SK-N-SH (cell line): ENCODE results near the gene LTBP2. TPM values are rescaled to one million over a fixed set of nuclear protein-coding genes. Genes with fewer than 3 reads are reported as not detected.

Experiments used
- CTCF ChIA-PET: fragments of 300-600, 350-600 bp; formaldehyde crosslinking; extraction: SDS; loops from one replicate; lab custom pipeline; 2021; lab: Yijun Ruan, JAX
- POLR2A ChIA-PET: fragments of 350-600 bp; sonication (Branson Sonifier 250); formaldehyde crosslinking; extraction: SDS; loops from one replicate; lab custom pipeline; 2020; ENCODE audit warnings: antibody characterized with exemption, inconsistent platforms; lab: Yijun Ruan, JAX
- DNase-seq: peaks from one replicate; pipeline ENCODE4 v3.0.0; 2012
- H2AFZ ChIP-seq: fragments of 200-600 bp; sonication (generic); 2 replicates; pipeline ENCODE4 v1.8.1; 2016; ENCODE audit warnings: antibody characterized with exemption, mild to moderate bottlenecking, low read depth
- H3F3A ChIP-seq: fragments of 200-600 bp; sonication (generic); replicated peaks from 2 replicates; pipeline ENCODE3; 2016; ENCODE audit warnings: antibody characterized with exemption, mild to moderate bottlenecking; ENCODE audit not compliant: insufficient read depth
- H3K27ac ChIP-seq, 2 experiments: fragments of 200-500 bp in 1 of 2; fragments of 200-600 bp in 1 of 2; sonication (Bioruptor generic) in 1 of 2; sonication (generic), shearing (Covaris generic) in 1 of 2; 2 replicates each; pipeline versions ENCODE4 v1.5.1 to v1.6.1; 2014 to 2016; ENCODE audit warnings: low read depth in 2 of 2, inconsistent platforms in 1 of 2, low read length in 1 of 2, mild to moderate bottlenecking in 1 of 2, mixed read lengths in 1 of 2
- H3K27me3 ChIP-seq: fragments of 200-600 bp; sonication (generic), shearing (Covaris generic); 2 replicates; pipeline ENCODE4 v1.6.1; 2016; ENCODE audit warnings: mixed run types; ENCODE audit not compliant: insufficient read depth
- H3K36me3 ChIP-seq, 2 experiments: fragments of 200-500 bp in 1 of 2; fragments of 200-600 bp in 1 of 2; sonication (Bioruptor generic) in 1 of 2; sonication (generic) in 1 of 2; replicated peaks in 1 of 2; 2 replicates each; pipeline versions ENCODE3 to v1.5.1; 2014 to 2016; ENCODE audit warnings: low read length in 1 of 2, mild to moderate bottlenecking in 1 of 2; ENCODE audit not compliant: insufficient read depth in 2 of 2, control insufficient read depth in 1 of 2
- H3K4me1 ChIP-seq, 2 experiments: fragments of 200-500 bp in 1 of 2; fragments of 200-600 bp in 1 of 2; sonication (Bioruptor generic) in 1 of 2; sonication (generic), shearing (Covaris generic) in 1 of 2; 2 replicates each; pipeline versions ENCODE4 v1.5.1 to v1.6.1; 2014 to 2016; ENCODE audit warnings: low read depth in 1 of 2, low read length in 1 of 2, mixed run types in 1 of 2; ENCODE audit not compliant: insufficient read depth in 2 of 2, control insufficient read depth in 1 of 2
- H3K4me2 ChIP-seq: fragments of 200-600 bp; sonication (generic), shearing (Covaris generic); 2 replicates; pipeline ENCODE4 v1.6.1; 2017; ENCODE audit warnings: mixed run types
- H3K4me3 ChIP-seq, 2 experiments: fragments of 200-500 bp in 1 of 2; fragments of 200-600 bp in 1 of 2; sonication (Bioruptor generic) in 1 of 2; sonication (generic), shearing (Covaris generic) in 1 of 2; 2 replicates each; pipeline versions ENCODE4 v1.5.1 to v1.8.1; 2014 to 2016; ENCODE audit warnings: low read depth in 2 of 2, inconsistent platforms in 1 of 2, low read length in 1 of 2, mild to moderate bottlenecking in 1 of 2, mixed read lengths in 1 of 2, moderate library complexity in 1 of 2
- H3K79me2 ChIP-seq: fragments of 200-600 bp; sonication (generic); 2 replicates; pipeline ENCODE4 v1.8.1; 2017; ENCODE audit warnings: mild to moderate bottlenecking; ENCODE audit not compliant: insufficient read depth
- H3K9ac ChIP-seq: fragments of 200-600 bp; sonication (generic); 2 replicates; pipeline ENCODE4 v1.6.1; 2017; ENCODE audit warnings: mixed run types
- H3K9me2 ChIP-seq: fragments of 200-600 bp; sonication (generic); 2 replicates; pipeline ENCODE4 v1.6.1; 2017; ENCODE audit warnings: mixed run types
- H3K9me3 ChIP-seq: fragments of 200-600 bp; sonication (generic); 2 replicates; pipeline ENCODE4 v1.6.1; 2017; ENCODE audit warnings: mixed run types, mild to moderate bottlenecking, moderate library complexity
- H4K20me1 ChIP-seq: fragments of 200-600 bp; sonication (generic); 2 replicates; pipeline ENCODE4 v1.6.1; 2017; ENCODE audit warnings: mild to moderate bottlenecking, mixed run types; ENCODE audit not compliant: insufficient read depth
- CHD2 ChIP-seq: fragments of 150-350 bp; IDR thresholded peaks from 2 replicates; pipeline ENCODE4 v1.6.1; 2018; ENCODE audit warnings: low read length; ENCODE audit not compliant: partially characterized antibody
- EP300 ChIP-seq, 2 experiments: IDR thresholded peaks; 2 replicates each; pipeline versions ENCODE4 v1.4.0 to v1.6.1; 2012; ENCODE audit warnings: borderline replicate concordance in 1 of 2, low read depth in 1 of 2, low read length in 1 of 2
- GABPA ChIP-seq: IDR thresholded peaks from 2 replicates; pipeline ENCODE4 v1.4.0; 2012; ENCODE audit warnings: low read depth, mild to moderate bottlenecking
- MXI1 ChIP-seq: IDR thresholded peaks from 2 replicates; pipeline ENCODE4 v1.6.1; 2012; ENCODE audit warnings: mild to moderate bottlenecking, low read depth, low read length, improper control_type of control experiment
- POLR2AphosphoS5 ChIP-seq: IDR thresholded peaks from 2 replicates; pipeline ENCODE4 v1.6.1; 2012; ENCODE audit warnings: low read depth, low read length
- SMC3 ChIP-seq: IDR thresholded peaks from 2 replicates; pipeline ENCODE4 v1.6.1; 2012; ENCODE audit warnings: low read depth, low read length, improper control_type of control experiment
- TCF12 ChIP-seq: IDR thresholded peaks from 2 replicates; pipeline ENCODE4 v1.4.0; 2012
- TEAD4 ChIP-seq: IDR thresholded peaks from 2 replicates; pipeline ENCODE4 v1.4.0; 2012; ENCODE audit warnings: mild to moderate bottlenecking, borderline replicate concordance; ENCODE audit not compliant: insufficient read depth
- USF1 ChIP-seq: IDR thresholded peaks from 2 replicates; pipeline ENCODE4 v1.4.0; 2012; ENCODE audit warnings: low read depth, borderline replicate concordance
- WGBS: methylation state at CpG from one replicate; pipeline ENCODE4 v1.1.6; 2017; ENCODE audit warnings: low lambda C conversion rate; 5-methylcytosine and 5-hydroxymethylcytosine counted together
- polyA plus RNA-seq, 3 experiments: library from polyadenylated mRNA; depleted of rRNA; stranded (reverse); fragments of >200 nt; gene quantifications; 2 replicates each; pipeline ENCODE4 v1.2.3, GENCODE V29; 2012

The LTBP2 gene
- polyA plus RNA-seq, 1 of the 3 experiments (the other 2 are of a cell fraction), result 58.8 TPM

- ChIA-PET POLR2A (interaction anchor here (0.6 kb wide), 1 partner anchor 43 kb away, joined by 4 read pairs; no protein-coding TSS in a partner anchor), CTCF (interaction anchor here (0.6 to 8.0 kb wide), 7 partner anchors 10 to 226 kb away, joined by 3 to 64 read pairs (median 4); partner anchors contain the start of gene LTBP2)
- H3K4me1 ChIP-seq, result peaks cover 0 to 43% of the 10 kb centered on the region in 2 experiments; a peak in 2 of 4 replicates
- H3K9ac ChIP-seq, result no peak overlapping the region
- no peak overlapping the region for H3K27ac ChIP-seq
- DNase-seq, result no peak
- no peaks in the 10 kb centered on the region for H4K20me1 ChIP-seq
- H3K9me2 ChIP-seq, result no peaks in the 10 kb centered on the region
- no peak overlapping the region for H3K4me2 ChIP-seq
- no peaks in the 10 kb centered on the region for H3F3A ChIP-seq
- H3K9me3 ChIP-seq, result no peaks in the 10 kb centered on the region
- WGBS, result 100% methylated on average over 1 of the region's 1 CpG
- H3K4me3 ChIP-seq, result no peak overlapping the region
- no peak for TF ChIP-seq TEAD4
- peak; percentile 12; the same call in 1 of the 2 replicates for TF ChIP-seq TCF12
- no peaks in the 10 kb centered on the region for H3K36me3 ChIP-seq
- no peaks in the 10 kb centered on the region for H3K27me3 ChIP-seq
- H2AFZ ChIP-seq, result no peak overlapping the region
- no peaks in the 10 kb centered on the region for H3K79me2 ChIP-seq
These were observed 22.4 kb upstream of the LTBP2 start for GRCh38 chr14:74634481-74634880.

DNA sequence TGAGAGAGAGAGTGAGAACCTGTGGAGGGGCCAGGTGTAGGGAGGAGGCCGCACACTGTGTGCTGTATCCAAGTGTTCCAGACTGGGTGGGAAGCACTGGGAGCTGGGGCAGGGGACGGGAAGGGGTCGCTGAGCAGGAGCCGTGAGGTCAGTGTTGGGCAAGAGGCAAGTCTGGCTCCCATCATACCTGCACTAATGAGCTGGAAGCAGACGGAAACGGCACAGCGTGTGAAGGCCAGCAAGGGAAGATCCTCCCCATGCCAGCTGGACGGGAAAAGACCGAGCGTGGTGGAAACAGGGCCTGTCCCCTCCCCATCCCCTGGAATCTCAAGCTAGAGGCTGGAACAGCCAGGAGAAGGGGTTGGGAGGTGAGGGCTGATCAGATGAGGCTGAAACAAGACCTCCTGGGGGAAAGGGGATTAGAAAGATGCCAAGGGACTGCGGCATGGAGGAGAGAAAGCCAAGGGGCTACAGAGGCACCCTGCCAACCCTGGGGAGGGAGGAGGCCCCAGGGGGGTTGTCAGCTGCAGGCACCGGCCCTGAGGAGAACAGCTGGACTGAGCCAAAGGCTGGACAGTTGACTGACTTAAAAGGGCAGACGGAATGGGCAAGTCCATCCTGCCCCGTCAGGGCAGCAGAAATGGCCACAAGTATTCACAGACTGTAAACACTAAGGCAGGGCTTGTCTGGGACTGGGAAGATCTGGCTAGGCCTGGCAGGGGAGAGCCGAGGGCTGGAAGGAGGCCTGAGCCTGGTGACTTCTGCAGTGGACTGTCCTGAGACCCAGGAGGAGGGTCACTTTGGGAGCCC is 19.0 kb upstream of the LTBP2 start:
- Histone ChIP-seq H3K4me2 (no peak overlapping the region), H3K9me2 (no peaks in the 10 kb centered on the region), H3F3A (no peaks in the 10 kb centered on the region), H3K27me3 (no peaks in the 10 kb centered on the region), H3K4me1 (peaks cover 0 to 15% of the 10 kb centered on the region in 2 experiments; a peak in 1 of 4 replicates), H2AFZ (no peak overlapping the region), H4K20me1 (no peaks in the 10 kb centered on the region), H3K27ac (no peak overlapping the region), H3K36me3 (no peaks in the 10 kb centered on the region), H3K9me3 (no peaks in the 10 kb centered on the region), H3K79me2 (no peaks in the 10 kb centered on the region), H3K4me3 (no peak overlapping the region), H3K9ac (no peak overlapping the region)
- WGBS, result 94% methylated on average over 14 of the region's 15 CpGs
- TF ChIP-seq GABPA, result no peak
- TF ChIP-seq SMC3, result no peak
- no peak for TF ChIP-seq MXI1
- TF ChIP-seq CHD2, result no peak
- no peak for DNase-seq
- CTCF ChIA-PET, result interaction anchor here (1.2 to 6.0 kb wide), 4 partner anchors 10 to 22 kb away, joined by 3 to 39 read pairs (median 7); partner anchors contain the start of gene LTBP2
- POLR2A ChIA-PET, result no interaction called here

GRCh38 chr14:74628418-74628817 is 16.4 kb upstream of the LTBP2 start:
- Histone ChIP-seq H3K4me2 (no peak overlapping the region), H4K20me1 (no peaks in the 10 kb centered on the region), H3K79me2 (no peaks in the 10 kb centered on the region), H3K9me2 (no peaks in the 10 kb centered on the region), H3K4me3 (no peak overlapping the region), H3K9ac (no peak overlapping the region), H3K4me1 (no peaks in the 10 kb centered on the region), H3F3A (no peaks in the 10 kb centered on the region), H3K27ac (no peak overlapping the region), H2AFZ (no peak overlapping the region), H3K36me3 (no peaks in the 10 kb centered on the region), H3K9me3 (no peaks in the 10 kb centered on the region), H3K27me3 (no peaks in the 10 kb centered on the region)
- no peak for DNase-seq
- no peak for TF ChIP-seq POLR2AphosphoS5
- no peak for TF ChIP-seq USF1
- no peak for TF ChIP-seq EP300 (IDR thresholded peaks at IDR 0.05; ENCODE audit: borderline replicate concordance in 1 of 2, low read depth in 1 of 2, low read length in 1 of 2)
- 90% methylated on average over 5 of the region's 5 CpGs for WGBS
- POLR2A ChIA-PET, result no interaction called here
- CTCF ChIA-PET, result interaction anchor here (1.0 to 6.0 kb wide), 5 partner anchors 10 to 126 kb away, joined by 3 to 39 read pairs (median 8); partner anchors contain the start of gene LTBP2
